ENCODE measurements around the gene GALNT11.

Gene GALNT11

GRCh38 chr7:152161171-152161570 lies 135.7 kb downstream of the GALNT11 start:
- DNase-seq = no peak

- no peak for DNase-seq
Measured at GRCh38 chr7:152162287-152162686, 136.8 kb downstream of the GALNT11 start.

Data from DMS 273 treated with DMSO at 0.1 percent for 48 hours (cell line).